G401 (cell line): Measurements from ENCODE around the gene C22orf23. TPM values are rescaled to one million over a fixed set of nuclear protein-coding genes. Genes with fewer than 3 reads are reported as not detected.
A peak's percentile ranks its signal among the peaks of the same experiment; 100 is the strongest.

Experiments
- DNase-seq: peaks from one replicate; pipeline ENCODE4 v3.0.0-alpha.2; 2015; ENCODE audit warnings: low spot score
- in situ Hi-C: cut with HindIII; loops from 2 replicates; pipeline ENCODE4 v1.10.0; 2016; ENCODE audit warnings: low sequenced_read_pairs, mixed read lengths
- total RNA-seq: library from RNA; depleted of rRNA; stranded (reverse); fragments of >200 nt; shearing (Covaris generic); gene quantifications from 2 replicates; pipeline ENCODE4 v1.2.3, GENCODE V29; 2014; rRNA removed

C22orf23 gene
- not detected in 2 replicates for total RNA-seq

- in situ Hi-C loops = loop anchor here (25.0 kb wide), 1 partner anchor 91 kb away; no protein-coding TSS in a partner anchor
- peak; percentile 94 for DNase-seq
Observed at GRCh38 chr22:37953437-37954179, at the start of gene C22orf23, which contains the start of gene POLR2F. Gene C22orf23 (minus strand): TSS chr22:37953601. CDS start chr22:37953149, 452 bp downstream. Gene POLR2F (plus strand): TSS chr22:37953699. CDS start chr22:37953788, 89 bp downstream.

- peak; percentile 84 for DNase-seq
Observed at GRCh38 chr22:37999640-38000272, 46.4 kb upstream of the C22orf23 start.

DNA sequence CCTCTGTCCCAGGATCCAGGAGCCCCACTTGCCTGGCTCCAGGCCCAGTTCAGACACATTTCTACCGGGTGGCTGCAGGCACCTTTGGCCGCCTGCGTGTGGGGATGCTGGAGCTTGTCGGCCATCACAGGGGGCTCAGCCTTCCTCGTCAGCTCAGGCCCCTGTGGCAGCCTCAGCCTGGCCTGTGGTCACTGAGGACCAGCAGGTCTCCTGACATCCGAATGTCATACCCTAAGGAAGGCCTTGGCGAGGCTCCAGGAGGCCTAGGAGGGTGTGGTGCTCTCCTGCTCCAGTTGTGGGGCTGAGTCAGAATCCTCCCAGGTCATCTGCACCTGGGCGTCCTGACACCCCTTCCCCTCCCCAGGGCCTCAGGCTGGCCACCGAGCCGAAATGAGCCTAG lies 45.8 kb upstream of the C22orf23 start:
- in situ Hi-C loops = no loop called here
- DNase-seq = no peak

More at GRCh38 chr22:37999640-38000272, 46.4 kb upstream of the C22orf23 start:
- in situ Hi-C loops = no loop called here

DNA sequence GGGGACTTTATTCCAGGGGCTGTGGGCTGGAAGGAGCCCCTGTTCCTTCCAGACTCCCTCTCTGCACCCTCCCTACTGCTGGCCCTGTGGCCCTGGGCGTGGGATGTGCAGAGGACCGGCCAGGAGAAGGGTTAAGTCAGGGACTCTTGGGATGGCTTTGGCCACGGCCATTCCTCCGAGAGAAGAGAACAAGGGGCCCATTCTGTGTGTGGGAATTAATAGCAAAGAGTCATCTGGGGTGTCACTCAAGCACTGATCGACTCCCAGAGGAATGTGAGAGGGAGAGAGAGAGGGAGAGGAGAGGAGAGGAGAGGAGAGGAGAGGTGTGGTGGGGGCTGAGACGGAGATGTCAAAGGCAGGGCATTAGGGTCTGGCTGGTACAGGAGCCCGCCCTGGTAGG lies 45.1 kb upstream of the C22orf23 start:
- in situ Hi-C loops = no loop called here
- DNase-seq = no peak

GRCh38 chr22:37996515-37997246 lies 43.3 kb upstream of the C22orf23 start:
- DNase-seq = peak; percentile 36
- in situ Hi-C loops = no loop called here

DNA sequence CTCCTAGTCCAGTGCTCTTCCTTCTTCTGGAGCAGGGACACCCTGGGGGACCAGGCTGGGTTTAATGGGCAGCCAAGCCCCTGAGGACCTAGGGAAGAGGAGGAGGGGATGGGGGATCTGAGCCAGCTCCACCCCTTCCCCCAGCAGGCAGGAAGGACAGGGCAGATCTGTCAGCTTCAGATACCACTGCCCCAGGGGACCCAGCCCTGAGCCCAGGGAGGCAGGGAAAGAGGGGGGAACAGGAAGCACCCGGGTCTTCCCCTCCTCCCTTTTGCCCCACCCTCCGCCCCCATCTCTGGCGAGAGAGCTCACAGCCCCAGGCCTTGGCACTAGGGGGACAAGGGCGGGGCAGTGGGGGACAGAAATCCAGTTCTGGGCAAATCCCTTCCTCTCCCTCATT lies 42.7 kb upstream of the C22orf23 start:
- in situ Hi-C loops = no loop called here
- DNase-seq = no peak

DNA sequence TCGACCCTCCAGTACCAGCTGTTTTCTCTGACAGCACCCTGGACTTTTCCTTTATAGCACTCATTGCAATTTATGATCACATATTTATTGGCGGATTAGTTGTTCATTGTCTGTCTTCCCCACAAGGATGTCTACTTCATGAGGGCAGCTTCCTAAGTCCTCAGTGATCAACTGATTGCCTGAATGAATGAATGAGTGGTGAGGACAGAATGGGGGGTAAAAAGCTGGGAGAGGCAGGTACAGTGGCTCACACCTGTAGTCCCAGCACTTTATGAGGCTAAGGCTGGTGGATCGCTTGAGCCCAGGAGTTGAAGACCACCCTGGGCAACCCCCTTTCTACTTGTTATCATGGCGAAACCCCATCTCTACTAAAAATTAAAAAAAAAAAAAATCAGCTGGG lies 42.1 kb upstream of the C22orf23 start:
- no peak for DNase-seq
- in situ Hi-C loops = no loop called here

DNA sequence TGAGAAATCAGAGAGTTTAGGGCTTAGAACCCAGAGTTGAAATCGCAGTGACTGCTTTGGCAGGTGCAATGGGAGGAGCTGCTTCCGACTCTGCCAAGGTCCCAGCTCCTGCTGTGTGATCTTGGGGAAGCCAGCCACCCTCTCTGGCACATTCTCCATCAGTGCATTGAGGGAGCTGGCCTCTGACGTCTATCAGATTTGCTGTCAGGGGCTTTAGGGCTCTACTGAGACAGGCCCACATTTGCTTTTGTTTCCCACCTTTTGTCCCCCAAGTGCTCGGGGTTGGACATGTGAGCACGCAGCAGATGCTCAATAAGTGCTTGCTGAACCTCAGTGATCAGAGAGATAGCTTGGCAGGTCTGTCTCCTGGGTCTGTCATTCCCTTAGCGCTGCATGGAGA lies 41.6 kb upstream of the C22orf23 start:
- in situ Hi-C loops = no loop called here
- no peak for DNase-seq

DNA sequence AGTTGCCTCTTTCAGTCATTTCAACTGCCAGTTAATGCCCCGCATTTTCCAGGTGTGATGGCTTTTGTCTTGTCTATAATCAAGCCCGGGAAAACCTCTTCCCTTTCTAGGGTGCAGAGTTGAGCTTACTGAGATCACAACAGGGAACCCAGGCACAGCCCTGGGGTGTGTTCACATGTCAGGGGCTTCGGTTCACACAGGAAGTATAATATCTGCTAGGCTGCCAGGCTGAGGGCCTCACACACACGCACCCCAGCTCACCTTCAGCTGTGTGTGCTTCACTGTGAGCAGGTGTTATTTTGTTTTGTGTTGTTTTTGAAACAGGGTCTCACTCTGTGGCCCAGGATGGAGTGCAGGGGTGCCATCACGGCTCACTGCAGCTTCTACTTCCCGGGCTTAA lies 40.6 kb upstream of the C22orf23 start:
- no peak for DNase-seq
- in situ Hi-C loops = no loop called here

DNA sequence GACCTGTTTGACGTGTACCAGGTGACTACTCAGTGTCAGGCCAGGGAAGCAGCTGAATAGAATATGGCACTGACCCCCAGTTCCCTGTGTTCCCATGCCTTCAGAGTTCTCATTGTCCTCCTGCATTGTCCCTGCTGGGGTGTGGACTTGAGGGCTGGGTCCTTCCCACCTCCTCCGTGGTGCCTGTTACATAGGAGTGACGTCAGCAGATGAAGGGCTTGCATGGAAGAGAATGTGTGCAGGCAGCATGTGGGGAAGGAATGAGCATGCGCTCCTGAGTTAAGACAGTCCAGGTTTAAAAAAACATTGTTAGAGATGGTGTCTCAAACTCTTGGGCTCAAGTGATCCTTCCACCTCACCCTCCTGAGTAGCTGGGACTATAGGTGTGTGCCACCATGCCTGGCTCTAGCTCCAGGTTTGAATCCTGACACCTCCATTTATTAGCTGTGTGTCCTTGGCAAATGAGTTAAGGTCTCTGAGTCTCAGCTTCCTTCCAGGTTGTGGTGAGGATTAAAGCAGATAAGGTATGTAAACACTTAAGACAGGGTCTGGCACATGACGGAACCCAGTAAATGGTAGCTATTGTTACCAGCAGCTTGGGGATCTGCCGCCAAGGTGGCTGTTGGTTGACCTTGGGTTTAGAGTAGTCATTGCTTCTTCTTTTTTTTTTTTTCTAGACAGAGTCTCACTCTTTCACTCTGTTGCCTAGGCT lies 38.5 kb upstream of the C22orf23 start:
- in situ Hi-C loops = no loop called here
- DNase-seq = no peak

DNA sequence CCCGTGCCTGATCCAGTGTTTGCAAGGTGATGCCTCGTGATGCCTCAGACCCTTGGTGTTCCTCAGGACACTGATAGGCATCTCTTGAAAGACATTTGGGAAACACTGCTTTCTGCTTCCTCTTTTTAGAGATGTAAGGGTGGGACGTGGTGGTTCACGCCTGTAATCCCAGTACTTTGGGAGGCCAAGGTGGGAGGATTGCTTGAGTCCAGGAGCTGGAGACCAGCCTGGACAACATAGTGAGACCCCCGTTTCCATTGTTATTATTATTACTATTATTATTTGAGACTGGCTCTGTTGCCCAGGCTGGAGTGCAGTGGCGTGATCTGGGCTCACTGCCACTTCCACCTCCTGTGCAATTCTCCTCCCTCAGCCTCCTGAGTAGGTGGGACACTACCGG lies 37.5 kb upstream of the C22orf23 start:
- in situ Hi-C loops = no loop called here
- DNase-seq = no peak

- in situ Hi-C loops = no loop called here
- no peak for DNase-seq
Observed at GRCh38 chr22:37990301-37990700, 36.9 kb upstream of the C22orf23 start.

GRCh38 chr22:37989146-37990045 lies 36.0 kb upstream of the C22orf23 start:
- DNase-seq = no peak
- in situ Hi-C loops = no loop called here

DNA sequence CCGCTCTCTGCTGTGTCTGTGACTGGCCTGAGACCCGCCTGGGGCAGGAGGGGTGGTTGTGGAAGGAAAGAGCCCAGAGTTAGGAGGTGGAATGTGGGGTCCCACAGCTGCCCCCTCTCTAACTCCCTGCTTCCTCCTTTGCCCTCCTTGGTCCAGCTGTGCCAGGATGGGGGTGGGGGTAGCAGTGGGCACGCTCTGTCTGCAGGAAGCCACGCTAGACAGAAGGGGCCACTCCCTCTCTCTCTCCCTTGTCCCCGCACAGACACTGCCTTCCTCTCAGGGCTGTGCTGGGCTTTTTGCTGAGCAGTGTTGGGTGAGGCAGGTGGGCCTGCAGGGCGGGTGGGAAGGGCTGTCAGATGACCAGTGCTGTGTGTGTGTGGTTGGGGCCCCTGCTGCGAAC lies 33.0 kb upstream of the C22orf23 start:
- in situ Hi-C loops = no loop called here
- no peak for DNase-seq

DNA sequence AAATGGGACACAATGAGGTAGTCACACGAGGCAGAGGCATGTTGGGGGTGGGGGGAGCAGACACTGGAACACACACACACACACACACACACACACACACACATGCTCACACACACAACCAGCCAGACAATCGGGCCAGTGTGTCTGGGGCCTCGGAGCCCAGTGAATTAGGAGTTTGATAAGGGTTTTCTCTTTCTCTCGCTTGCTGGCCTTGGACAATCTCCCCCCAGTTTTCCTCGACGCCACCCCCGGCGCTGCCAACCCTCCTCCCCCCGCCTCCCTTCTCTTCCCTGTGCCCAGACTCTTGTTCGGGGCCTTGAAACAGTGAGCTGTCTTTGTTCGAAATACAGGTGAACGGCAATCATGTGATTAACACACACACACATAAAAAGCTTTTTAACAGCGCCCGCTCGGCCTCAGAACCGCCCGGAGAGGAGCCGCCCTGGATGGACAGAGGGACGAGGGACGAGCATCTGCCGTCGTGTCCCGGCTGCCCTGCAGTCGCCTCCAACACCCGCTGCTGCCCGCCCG lies 32.4 kb upstream of the C22orf23 start:
- in situ Hi-C loops = no loop called here
- DNase-seq = no peak

GRCh38 chr22:37985050-37985585 lies 31.7 kb upstream of the C22orf23 start:
- in situ Hi-C loops = no loop called here

GRCh38 chr22:37983860-37984791 lies 30.7 kb upstream of the C22orf23 start, which contains the start of gene SOX10:
Gene SOX10 (minus strand): TSS chr22:37984555. CDS start chr22:37983784, 771 bp downstream.
- in situ Hi-C loops = no loop called here
- no peak for DNase-seq

More at GRCh38 chr22:37985050-37985585, 31.7 kb upstream of the C22orf23 start:
- no peak for DNase-seq
